Ammon's horn (tissue), 1 donor: ENCODE measurements around the gene FOS.
"Not testable (repeated sequence)": the region's sequence is repeated elsewhere in the genome, so short reads cannot be mapped to it uniquely, and the experiment has no call there.

Experiments used
- DNase-seq: peaks from one replicate; pipeline ENCODE4 v3.0.0-alpha.2; 2016; ENCODE audit warnings: low spot score

Gene FOS

DNA sequence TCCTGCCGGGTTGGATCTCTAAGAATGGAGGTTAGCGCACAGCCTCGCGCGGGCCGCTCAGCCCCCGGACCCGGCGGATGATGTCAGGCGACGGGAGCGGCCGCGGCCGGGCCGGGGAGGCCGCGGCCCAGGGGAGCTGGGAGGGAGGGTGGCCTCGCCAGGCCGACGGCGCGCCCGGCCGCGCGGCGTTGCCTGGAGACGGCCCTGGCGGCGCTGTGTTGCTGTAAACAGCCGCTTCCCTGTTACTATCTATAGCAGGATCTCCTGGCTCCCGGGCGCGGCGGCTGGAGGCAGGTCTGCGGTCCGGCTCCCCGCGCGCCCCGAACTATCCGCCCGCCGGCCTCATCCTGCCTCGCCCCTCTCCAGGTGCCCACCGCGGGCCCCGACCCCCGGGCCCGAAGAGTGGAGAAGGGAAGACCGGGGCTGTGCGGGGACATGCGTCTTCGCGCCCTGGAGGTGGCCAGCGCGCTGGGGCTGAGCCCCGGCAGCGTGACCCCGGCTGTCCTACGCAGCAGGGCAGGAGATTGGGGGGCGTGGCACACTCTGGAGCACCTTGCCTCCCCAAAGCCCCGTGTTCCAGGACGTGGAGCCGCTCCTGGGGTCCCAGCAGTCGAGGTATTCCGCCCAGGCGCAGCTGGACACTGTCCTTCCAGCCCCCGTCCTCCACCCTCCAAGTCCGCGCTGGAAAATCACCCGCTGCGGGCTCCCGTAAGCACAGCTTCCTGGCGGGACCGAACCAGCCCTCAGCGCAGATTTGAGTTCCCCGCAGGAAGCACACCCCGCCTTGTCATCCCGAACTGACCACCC, 1.4 kb upstream of the FOS start:
- DNase-seq, result peak; percentile 91

DNA sequence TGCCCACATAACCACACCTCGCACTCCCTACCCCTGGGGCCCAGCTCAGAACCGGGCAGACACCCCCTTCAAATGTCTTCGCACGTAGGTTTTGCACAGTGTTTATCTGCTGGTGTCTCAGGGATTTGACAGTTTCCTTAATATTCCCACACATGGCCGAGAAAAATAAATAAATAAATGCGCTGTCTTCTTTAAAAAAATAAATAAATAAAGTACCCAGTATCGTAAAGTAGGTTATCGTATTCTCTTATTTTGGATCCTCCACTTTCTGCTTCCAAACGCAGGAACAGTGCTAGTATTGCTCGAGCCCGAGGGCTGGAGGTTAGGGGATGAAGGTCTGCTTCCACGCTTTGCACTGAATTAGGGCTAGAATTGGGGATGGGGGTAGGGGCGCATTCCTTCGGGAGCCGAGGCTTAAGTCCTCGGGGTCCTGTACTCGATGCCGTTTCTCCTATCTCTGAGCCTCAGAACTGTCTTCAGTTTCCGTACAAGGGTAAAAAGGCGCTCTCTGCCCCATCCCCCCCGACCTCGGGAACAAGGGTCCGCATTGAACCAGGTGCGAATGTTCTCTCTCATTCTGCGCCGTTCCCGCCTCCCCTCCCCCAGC, 710 bp upstream of the FOS start:
- no peak for DNase-seq

DNA sequence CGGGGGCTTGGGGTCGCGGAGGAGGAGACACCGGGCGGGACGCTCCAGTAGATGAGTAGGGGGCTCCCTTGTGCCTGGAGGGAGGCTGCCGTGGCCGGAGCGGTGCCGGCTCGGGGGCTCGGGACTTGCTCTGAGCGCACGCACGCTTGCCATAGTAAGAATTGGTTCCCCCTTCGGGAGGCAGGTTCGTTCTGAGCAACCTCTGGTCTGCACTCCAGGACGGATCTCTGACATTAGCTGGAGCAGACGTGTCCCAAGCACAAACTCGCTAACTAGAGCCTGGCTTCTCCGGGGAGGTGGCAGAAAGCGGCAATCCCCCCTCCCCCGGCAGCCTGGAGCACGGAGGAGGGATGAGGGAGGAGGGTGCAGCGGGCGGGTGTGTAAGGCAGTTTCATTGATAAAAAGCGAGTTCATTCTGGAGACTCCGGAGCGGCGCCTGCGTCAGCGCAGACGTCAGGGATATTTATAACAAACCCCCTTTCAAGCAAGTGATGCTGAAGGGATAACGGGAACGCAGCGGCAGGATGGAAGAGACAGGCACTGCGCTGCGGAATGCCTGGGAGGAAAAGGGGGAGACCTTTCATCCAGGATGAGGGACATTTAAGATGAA, 630 bp downstream of the FOS start:
- DNase-seq, result peak; percentile 81

DNA sequence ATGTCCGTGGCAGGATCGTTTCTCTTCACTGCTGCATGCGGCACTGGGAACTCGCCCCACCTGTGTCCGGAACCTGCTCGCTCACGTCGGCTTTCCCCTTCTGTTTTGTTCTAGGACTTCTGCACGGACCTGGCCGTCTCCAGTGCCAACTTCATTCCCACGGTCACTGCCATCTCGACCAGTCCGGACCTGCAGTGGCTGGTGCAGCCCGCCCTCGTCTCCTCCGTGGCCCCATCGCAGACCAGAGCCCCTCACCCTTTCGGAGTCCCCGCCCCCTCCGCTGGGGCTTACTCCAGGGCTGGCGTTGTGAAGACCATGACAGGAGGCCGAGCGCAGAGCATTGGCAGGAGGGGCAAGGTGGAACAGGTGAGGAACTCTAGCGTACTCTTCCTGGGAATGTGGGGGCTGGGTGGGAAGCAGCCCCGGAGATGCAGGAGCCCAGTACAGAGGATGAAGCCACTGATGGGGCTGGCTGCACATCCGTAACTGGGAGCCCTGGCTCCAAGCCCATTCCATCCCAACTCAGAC, 1.2 kb downstream of the FOS start:
- peak; percentile 27 for DNase-seq

DNA sequence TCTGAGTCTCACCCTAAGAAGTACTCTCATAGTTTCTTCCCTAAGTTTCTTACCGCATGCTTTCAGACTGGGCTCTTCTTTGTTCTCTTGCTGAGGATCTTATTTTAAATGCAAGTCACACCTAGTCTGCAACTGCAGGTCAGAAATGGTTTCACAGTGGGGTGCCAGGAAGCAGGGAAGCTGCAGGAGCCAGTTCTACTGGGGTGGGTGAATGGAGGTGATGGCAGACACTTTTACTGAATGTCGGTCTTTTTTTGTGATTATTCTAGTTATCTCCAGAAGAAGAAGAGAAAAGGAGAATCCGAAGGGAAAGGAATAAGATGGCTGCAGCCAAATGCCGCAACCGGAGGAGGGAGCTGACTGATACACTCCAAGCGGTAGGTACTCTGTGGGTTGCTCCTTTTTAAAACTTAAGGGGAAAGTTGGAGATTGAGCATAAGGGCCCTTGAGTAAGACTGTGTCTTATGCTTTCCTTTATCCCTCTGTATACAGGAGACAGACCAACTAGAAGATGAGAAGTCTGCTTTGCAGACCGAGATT, 1.7 kb downstream of the FOS start:
- DNase-seq, result no peak

DNA sequence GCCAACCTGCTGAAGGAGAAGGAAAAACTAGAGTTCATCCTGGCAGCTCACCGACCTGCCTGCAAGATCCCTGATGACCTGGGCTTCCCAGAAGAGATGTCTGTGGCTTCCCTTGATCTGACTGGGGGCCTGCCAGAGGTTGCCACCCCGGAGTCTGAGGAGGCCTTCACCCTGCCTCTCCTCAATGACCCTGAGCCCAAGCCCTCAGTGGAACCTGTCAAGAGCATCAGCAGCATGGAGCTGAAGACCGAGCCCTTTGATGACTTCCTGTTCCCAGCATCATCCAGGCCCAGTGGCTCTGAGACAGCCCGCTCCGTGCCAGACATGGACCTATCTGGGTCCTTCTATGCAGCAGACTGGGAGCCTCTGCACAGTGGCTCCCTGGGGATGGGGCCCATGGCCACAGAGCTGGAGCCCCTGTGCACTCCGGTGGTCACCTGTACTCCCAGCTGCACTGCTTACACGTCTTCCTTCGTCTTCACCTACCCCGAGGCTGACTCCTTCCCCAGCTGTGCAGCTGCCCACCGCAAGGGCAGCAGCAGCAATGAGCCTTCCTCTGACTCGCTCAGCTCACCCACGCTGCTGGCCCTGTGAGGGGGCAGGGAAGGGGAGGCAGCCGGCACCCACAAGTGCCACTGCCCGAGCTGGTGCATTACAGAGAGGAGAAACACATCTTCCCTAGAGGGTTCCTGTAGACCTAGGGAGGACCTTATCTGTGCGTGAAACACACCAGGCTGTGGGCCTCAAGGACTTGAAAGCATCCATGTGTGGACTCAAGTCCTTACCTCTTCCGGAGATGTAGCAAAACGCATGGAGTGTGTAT, 2.4 kb downstream of the FOS start:
- DNase-seq, result no peak

DNA sequence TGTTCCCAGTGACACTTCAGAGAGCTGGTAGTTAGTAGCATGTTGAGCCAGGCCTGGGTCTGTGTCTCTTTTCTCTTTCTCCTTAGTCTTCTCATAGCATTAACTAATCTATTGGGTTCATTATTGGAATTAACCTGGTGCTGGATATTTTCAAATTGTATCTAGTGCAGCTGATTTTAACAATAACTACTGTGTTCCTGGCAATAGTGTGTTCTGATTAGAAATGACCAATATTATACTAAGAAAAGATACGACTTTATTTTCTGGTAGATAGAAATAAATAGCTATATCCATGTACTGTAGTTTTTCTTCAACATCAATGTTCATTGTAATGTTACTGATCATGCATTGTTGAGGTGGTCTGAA, 3.0 kb downstream of the FOS start:
- no peak for DNase-seq

DNA sequence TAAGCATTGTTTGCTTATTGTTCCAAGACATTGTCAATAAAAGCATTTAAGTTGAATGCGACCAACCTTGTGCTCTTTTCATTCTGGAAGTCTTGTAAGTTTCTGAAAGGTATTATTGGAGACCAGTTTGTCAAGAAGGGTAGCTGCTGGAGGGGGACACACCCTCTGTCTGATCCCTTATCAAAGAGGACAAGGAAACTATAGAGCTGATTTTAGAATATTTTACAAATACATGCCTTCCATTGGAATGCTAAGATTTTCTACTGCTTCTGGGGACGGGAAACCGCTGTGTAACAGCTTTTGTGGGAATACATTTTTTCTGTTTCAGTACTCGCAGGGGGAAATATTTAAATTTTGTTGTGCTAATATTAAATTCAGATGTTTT, 3.5 kb downstream of the FOS start:
- no peak for DNase-seq

DNA sequence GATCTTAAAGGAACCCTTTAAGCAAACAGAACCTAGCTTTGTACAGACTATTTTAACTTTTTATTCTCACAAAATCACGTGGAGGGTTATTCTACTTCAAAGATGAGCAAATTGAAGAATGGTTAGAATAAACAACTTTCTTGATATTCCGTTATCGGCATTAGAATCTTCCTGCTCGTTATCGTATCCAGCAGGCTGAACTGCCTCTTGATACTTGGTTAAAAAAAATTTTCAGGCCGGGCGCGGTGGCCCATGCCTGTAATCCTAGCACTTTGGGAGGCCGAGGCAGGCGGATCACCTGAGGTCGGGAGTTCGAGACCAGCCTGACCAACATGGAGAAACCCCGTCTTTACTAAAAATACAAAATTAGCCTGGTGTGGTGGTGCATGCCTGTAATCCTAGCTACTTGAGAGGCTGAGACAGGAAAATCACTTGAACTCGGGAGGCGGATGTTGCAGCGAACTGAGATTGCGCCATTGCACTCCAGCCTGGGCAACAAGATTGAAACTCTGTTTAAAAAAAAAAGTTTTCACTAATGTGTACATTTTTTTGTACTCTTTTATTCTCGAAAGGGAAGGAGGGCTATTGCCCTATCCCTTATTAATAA, 4.0 kb downstream of the FOS start:
- not testable (repeated sequence) for DNase-seq

DNA sequence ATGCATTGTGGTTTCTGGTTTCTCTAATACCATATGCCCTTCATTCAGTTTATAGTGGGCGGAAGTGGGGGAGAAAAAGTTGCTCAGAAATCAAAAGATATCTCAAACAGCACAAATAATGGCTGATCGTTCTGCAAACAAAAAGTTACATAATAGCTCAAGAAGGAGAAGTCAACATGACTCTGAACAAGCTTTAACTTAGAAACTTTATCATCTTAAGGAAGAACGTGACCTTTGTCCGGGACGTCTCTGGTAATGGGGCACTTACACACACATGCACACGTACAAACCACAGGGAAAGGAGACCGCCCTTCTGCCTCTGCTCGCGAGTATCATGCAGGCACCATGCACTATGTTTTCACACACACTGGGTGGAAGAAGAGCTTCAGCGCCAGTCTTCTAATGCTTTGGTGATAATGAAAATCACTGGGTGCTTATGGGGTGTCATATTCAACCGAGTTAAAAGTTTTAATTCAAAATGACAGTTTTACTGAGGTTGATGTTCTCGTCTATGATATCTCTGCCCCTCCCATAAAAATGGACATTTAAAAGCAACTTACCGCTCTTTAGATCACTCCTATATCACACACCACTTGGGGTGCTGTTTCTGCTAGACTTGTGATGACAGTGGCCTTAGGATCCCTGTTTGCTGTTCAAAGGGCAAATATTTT, 4.7 kb downstream of the FOS start:
- DNase-seq, result no peak

DNA sequence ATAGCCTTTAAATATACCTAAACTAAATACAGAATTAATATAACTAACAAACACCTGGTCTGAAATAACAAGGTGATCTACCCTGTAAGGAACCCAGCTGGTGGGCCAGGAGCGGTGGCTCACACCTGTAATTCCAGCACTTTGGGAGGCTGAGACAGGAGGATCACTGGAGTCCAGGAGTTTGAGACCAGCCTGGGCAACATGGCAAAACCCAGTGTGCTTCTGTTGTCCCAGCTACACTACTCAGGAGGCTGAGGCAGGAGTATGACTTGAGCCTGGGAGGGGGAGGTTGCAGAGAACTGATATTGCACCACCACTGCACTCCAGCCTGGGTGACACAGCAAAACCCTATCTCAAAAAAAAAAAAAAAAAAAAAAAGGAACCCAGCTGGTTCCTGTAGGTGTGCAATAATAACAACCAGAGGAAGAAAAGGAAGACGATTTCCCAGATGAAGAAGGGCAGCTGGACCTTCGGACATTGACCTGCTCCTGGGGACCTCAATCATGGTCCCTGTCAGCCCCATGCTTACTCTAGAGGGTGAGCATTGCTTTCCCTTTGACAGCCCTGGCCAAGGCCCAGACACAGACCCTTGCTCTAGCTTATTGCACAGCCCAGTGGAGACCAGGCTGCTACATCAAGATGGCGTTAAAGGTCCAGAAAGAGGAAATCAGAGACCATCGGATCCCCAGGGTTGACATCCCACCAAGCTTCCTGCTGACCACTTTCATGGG, 5.4 kb downstream of the FOS start:
- DNase-seq, result no peak

DNA sequence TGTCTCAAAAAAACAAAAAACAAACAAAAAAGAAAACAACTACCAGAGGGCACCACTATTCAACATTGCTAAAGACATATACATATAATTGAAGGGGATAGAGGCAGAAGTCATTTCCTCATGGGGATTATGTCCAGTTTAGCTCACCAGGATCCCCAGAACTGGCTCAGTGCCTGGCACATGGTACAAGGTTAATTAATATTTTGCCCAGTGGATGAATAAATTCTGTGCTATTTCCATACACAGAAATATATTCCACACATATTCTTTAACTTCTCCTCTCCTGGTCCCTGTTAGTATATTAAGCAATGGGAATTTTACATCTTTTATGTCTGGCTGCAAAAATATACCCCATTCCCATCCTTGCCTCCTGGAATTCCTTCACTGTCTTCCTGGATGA, 6.7 kb downstream of the FOS start:
- DNase-seq, result no peak

DNA sequence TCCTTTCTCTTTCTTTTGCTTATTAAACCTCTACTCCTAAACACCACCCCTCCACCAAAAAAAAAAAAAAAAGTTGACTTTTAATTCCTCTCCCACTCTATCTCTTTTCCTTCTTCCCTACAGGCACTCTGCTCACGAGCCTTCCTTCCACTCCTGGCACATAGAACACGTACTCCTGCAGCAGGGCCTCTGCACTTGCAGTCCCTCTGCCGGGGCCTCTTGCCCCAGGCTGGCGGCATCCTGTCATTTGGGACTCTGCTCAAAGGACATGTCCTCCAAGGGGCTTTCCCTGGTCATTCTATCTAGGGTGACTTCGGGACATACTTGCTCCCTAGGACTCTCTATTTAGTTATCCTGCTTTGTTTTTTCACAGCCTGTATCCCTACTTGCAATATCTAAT, 7.7 kb downstream of the FOS start:
- DNase-seq, result no peak

DNA sequence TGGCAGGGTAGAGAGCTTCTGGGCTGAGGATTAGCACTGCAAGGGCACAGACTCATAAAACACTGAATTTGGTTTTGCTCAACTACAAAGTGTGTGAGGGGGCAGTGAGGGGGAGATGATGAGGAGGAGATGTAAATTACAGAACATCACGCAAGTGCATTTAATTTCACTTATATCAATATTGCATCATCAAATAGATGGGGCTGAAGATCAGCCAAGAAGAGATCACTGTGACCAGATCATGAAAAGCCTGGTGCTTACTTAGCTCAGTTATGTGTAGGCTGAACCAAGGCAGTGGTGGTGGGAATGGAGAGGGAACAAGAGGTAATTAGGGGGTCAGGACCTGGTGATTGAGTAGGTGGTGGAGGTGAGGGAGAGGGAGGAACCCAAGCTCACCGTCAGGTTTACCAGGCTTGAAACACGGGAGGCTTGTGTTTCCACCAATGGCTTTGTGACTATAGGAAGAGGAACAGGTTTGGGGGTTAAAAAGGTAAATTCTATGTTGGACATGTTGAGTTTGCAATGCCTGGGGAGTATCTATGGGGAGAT, 11.3 kb downstream of the FOS start:
- DNase-seq, result no peak

DNA sequence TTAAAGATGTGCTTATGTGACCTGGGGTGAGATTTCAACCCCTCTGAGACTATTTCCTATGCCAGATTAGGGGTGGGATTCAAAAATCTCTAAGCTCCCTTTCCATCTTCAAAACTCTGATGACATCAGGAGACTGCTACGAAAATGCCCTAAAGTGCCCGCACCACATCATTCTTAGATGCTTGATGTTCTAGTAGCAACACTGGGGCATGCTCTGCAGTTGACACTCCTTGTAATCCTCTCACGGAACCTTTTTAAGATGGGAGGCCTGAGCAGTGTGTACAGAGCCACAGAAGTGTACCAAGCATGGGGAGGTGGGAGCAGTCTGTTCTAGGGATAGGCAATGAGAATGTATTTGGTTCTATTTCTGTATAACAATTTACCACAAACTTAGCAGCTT, 12.2 kb downstream of the FOS start:
- no peak for DNase-seq

DNA sequence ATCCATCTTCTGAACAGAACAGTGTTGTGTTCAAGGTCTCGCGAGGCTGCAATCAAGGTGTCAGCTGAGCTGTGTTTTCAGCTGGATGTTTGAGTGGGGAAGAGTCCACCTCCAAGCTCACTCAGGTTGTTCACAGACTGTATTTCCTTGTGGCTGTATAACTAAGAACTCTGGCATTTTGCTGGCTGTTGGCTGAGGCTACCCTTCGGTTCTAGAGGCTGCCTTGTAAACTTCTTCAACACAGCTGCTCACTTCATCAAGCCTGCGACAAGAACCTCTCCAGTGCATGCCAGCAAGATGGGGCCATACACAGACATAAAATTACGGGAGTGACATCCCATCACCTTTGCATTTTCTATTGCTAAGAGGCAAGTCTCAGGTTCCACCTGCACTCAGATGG, 12.7 kb downstream of the FOS start:
- DNase-seq, result no peak

DNA sequence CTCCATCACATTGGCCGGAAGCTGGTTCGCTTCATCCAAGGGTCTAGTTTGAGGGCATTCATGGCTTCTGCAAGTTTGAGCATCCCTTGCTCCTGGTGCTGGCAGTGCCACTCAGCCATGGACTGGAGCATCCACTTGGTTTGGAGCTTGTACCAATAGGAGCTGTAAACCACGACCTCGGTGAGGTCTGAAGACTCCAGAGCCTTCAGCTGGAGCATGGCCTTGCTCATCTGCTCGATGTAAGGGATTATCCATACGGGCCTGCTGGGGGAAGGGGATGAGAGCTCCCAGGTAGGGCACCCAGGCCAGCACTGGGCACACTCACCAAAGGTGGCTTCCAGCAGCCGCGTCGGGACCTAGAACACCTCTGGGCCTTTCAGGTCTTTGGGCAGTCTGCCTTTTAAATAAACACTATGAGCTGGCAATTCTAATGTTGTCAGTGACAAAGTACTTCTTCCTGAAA, 13.5 kb downstream of the FOS start:
- DNase-seq, result no peak

DNA sequence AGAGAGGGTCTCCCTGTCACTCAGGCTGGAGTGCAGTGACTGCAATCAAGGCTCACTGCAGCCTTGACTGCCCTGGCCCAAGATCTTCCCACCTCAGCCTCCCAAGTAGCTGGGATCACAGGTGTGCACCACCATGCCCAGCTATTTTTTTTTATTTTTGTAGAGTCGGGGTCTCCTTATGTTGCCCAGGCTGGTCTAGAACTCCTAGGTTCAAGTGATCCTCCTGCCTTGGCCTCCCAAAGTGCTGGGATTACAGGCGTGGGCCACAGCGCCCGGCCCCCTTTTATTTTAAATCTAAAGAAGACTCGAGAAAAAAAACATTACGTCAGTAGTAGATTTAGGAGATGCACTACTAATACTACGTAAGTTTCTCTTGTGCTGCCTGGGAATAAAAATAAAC, 14.3 kb downstream of the FOS start:
- no peak for DNase-seq

DNA sequence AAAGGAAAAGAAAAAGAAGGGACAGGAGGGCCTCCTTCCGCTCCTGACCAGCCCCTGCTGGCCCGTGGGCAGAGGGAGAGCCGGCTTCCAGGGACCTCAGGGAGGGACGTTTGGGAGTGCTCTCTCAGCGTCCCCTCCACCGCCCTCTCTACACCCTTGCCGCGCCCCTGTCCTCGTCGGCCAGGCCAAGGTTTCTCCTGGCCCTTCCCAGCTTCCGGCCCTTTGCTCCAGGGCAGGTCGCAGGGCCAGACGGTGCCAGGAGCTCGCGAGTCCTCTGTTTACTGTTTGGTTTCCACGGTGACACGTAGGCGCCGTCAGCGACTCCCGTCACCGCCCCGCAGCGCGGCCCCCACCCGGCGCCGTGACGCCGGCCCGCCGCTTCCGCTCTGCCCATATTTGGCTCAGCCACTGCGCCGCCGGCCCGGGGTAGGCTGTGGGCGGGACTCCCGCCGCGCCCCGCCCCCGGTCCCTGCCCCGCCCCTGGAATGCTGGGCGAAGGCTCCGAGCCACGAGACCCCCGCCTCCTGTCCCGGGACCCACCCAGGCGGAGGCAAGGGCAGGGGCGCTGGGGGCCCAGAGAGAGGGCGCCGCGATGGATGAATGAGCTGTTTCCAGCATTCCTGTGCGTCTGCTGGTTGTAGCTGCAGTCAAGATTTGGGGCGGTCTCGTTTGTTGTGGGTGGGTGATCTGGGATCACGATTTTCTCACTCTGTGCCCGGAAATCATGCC, 15.5 kb downstream of the FOS start:
- DNase-seq, result peak; percentile 95
